HG02885 (cell line): Measurements from ENCODE around the gene GOLGA8T.
"Not testable (repeated sequence)": the region's sequence is repeated elsewhere in the genome, so short reads cannot be mapped to it uniquely, and the experiment has no call there.

Experiments
- ATAC-seq: cut with Tn5 transposase; IDR thresholded peaks from one replicate; pipeline ENCODE4 v1.9.1; 2021; ENCODE audit warnings: mild to moderate bottlenecking; ENCODE audit not compliant: unreplicated experiment, poor library complexity

Gene GOLGA8T, protein sequence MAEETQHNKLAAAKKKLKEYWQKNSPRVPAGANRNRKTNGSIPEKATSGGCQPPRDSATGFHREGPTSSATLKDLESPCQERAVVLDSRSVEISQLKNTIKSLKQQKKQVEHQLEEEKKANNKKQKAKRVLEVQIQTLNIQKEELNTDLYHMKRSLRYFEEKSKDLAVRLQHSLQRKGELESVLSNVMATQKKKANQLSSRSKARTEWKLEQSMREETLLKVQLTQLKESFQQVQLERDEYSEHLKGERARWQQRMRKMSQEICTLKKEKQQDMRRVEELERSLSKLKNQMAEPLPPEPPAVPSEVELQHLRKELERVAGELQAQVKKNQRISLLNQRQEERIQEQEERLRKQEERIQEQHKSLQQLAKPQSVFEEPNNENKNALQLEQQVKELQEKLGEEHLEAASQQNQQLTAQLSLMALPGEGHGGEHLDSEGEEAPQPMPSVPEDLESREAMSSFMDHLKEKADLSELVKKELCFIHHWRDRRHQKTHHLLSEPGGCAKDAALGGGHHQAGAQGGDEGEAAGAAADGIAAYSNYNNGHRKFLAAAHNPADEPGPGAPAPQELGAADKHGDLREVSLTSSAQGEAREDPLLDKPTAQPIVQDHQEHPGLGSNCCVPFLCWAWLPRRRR

DNA sequence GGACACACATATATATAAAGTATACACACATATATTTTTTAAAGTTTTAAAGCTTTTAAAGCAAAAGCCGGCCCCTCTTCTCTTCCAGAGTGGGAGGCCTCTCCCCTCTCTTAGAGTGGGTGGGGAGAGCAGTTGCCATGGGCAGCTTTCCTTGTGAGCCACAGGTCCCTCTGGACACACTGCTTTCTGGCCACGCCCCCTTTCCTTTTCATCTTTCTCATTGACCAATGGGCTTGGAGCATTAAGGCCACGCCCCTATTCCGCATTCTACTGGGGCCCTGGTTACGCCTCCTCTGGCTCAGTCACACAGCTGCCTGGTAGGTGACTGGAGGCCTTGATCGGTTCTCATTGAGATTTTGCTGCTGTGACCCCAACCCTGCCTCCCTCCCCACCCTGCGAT, at the start of gene GOLGA8T:
GOLGA8T (plus strand) TSS at position 301 of the 400 bp plus-strand sequence; CDS start at position 399, 98 bp downstream.
- ATAC-seq, result not testable (repeated sequence)

DNA sequence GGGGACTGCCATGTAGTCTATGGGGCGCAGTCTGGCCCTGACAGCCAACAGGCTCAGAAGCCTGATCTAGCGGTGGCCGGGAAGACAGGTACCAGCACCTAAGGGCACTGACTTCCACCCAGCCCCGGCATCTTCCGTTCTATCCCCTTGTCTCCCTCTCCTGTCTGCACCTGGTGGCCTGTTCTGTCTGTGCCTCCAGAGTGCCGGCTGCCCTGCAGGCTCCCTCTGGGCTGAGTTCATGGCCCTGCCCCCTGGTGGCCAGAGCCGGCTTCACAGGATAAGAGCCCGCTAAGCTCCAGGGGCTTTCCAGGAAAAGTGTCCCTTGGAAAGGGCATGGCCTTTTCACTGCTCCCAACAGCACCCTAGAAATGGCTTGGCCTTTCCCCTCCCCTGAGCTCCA, 37.0 kb upstream of the GOLGA8T start:
- ATAC-seq, result not testable (repeated sequence)

DNA sequence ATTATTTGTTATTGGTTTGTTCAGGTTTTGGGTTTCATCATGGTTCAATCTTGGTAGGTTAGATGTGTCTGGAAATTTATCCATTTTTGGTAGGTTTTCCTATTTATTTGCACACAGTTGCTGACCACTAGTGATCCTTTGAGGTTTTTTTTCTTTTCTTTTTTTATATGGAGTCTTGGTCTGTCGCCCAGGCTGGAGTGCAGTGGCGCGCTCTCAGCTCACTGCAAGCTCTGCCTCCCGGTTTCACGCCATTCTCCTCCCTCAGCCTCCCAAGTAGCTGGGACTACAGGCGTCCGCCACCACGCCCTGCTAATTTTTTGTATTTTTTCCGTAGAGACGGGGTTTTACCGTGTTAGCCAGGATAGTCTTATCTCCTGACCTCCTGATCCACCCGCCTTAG, 32.0 kb upstream of the GOLGA8T start:
- ATAC-seq, result not testable (repeated sequence)

DNA sequence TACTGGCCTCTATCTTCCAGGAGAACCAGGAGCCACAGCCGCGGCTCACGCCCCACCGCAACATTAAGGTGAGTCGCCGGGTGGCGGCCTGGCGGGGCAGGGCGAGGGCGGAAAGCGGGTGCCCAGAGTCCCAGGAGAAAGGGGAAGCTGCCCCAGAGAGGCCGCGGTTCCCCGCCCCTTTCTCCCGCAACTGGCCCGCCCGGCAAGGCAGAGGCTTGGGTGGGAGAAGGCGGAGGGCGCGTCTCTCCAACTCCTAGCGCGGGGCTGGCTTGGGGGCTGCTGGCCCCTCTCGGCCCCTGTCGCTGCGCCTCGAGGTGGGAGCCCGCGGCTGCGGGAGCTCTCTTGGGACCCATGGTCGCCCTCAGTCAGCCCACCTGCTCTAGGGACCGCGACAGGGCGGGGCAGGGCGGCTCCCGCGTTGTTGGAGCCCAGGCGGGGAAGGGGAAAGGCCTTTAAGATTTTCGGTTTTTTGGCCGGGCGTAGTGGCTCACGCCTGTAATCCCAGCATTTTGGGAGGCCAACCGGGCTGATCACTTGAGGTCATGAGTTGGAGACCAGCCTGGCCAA, 30.8 kb upstream of the GOLGA8T start:
- ATAC-seq, result not testable (repeated sequence)

DNA sequence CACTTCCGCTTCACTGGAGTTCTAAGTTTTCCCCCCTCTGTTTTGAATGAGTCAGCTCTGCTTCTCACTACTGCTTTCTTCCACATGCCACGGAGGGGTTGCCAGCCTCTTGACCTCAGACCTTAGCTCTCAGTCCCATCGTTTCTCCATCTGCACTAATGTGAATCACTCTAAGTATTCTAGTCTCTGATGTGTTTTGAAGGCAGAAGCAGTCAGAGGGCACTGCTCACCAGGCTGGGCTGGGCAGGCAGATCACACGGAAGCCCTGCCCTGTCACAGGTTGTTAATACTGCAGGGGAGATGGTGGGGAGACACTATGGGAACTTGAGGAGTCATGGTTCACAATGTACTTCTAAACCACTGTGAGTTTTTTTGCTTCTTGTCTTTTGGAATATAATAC, 24.3 kb upstream of the GOLGA8T start:
- ATAC-seq, result not testable (repeated sequence)

DNA sequence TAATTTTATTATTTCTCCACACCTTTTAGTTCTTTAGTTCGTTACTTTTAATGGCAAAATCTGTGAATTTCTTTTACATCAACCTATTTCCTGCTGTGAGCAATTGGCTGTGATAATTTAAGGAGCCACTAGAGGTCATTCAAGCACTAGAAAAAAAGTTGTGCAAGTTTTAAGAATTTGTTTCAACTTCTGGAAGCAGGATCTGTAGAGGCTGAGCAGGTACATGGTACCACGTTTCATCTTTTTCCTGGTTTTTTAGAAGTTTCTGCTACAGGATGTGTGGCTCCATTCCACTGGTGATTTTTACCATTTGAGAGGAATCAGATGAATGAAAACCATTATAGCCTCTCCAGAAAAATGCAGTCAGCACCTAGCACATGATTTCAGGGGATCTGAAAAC, 4.8 kb upstream of the GOLGA8T start:
- not testable (repeated sequence) for ATAC-seq

DNA sequence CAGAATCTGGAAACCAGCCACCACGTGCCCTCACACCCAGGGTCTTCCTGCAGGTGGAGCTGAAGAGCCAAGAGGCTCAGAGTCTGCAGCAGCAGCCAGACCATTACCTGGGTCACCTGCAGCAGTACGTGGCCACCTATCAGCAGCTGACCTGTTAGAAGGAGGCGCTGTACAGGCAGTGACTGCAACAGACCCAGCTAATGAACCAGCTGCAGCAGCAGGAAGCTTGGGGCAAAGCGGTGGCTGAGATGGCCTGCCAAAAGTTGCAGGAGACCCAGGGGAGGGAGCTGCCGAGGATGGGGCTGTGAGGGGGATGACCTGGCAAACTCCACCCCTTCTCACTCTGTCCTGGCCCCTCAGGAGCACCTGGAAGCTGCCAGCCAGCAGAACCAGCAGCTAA, 8.4 kb downstream of the GOLGA8T start:
- ATAC-seq, result not testable (repeated sequence)

DNA sequence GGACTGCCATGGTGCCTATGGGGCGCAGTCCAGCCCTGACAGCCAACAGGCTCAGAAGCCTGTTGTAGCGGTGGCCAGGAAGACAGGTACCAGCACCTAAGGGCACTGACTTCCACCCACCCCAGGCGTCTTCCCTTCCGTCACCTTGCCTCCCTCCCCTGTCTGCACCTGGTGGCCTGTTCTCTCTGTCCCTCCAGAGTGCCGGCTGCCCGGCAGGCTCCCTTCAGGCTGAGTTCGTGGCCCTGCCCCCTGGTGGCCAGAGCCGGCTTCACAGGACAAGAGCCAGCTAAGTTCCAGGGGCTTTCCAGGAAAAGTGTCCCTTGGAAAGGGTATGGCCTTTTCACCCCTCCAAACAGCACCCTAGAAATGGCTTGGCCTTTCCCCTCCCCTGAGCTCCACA, 15.0 kb downstream of the GOLGA8T start:
- ATAC-seq, result not testable (repeated sequence)

DNA sequence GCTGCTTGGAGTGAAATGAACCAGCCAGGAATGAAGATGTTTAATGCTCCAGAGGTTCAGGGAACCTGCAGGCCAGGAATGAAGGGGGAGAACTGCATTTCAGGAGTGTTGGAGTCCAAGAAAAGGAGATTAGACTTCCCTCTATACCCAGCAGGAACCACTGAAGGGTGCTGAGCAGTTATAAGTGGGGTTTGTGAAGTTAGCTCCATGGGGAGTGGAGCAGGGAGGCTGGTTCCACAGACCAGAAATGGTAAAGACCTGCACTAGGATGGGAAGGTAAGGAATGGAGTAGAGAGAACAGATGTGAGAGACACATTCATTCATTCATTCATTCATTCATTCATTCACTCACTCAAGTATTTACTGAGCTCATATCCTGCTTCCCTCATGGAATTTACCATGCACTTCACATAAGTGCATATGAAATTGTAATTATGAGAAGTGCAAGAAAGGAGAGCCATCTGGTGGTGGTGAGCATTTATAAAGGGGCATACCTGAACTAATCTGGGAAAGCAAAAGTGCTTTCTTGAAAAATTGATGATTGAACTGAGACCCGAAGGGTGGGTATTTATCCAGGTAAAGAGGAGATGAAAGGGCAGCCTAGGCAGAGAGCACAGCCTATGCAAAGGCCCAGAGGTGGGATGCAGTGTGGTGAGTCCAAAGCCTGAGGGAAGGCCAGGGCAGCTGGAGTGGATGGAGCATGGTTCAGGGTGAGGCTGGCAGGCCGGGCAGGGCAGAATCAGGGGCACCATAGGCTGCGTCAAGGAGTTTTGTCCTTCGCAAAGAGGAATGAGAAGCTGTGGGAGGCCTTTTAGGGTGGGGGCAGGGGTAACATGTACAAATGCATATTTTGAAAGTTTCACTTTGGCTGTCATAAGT, 27.9 kb downstream of the GOLGA8T start:
- ATAC-seq, result not testable (repeated sequence)

DNA sequence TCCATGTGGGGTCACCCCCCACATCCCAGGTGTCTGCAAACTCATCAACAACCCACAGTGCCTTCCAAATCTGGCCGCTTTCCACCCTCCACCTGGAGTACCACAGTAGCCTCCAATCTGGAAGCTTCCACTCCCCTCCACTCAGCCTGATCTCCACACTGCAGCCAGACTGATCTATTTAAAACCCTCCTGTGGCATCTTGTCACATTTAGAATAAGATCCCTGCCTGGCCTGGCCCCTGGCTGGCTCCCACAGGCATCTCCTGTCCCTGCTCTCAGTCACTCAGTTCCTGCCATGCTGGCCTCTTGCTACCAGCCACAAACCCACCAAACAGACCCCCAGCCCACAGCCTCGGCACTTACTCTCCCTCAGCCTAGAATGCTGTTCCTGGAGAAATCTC, 28.9 kb downstream of the GOLGA8T start:
- not testable (repeated sequence) for ATAC-seq

DNA sequence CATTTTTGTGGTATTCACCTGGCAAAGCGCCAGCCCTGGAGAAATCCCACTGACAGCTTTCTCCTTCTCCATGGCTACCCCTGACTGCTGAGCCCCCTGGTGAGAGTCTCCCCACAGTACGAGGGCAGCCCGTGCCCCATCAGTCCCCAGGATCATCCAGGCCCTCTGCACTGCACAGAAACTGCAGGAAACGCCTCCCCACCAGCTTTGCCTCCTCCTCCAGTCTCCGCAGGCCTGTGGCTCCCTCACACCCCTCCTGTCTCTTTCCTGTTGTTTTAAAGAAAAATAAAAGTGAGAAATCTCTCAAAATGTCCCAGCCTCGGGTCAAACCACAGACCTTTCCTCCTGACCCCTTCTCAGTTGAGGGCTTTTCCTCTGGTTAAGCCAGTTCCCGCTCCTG, 29.4 kb downstream of the GOLGA8T start:
- ATAC-seq, result not testable (repeated sequence)

DNA sequence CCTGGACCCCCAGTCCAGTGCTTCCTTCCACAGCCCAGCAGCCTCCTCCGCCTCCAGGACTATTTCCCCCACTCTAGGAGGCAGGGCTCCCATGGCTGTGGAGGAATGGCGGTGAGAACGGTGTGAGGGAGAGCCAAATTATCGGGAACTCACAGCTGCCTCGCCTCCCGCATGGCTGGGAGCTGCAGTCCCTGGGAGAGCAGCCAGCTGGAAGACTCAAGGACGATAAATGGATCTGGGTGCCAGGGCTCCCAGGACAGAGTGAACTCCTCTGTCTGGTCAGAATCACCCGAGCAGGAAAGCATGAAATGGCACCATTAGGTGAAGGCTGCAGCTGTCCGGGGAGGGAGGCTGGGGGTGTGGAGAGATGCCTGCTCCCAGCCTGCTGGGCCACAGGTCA, 32.6 kb downstream of the GOLGA8T start:
- ATAC-seq, result not testable (repeated sequence)

DNA sequence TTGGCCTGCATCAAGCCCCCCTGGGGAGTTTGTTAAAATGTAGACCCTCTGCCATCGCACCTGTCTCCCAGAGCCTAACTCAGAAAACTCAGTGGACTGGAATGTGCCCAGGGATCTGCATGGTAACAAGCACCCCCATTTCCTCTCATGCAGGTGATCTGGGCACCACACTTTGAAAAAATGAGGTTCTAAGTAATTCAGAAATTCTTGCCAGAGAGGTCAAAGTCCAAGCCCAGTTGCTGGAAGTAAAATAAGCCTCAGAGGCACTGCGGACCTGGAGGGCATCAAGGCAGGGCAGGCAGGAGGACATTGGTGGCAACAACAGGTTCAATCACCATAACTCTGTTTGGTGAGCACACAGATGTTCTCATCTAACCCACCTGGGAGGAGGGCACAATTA, 33.0 kb downstream of the GOLGA8T start:
- ATAC-seq, result not testable (repeated sequence)

DNA sequence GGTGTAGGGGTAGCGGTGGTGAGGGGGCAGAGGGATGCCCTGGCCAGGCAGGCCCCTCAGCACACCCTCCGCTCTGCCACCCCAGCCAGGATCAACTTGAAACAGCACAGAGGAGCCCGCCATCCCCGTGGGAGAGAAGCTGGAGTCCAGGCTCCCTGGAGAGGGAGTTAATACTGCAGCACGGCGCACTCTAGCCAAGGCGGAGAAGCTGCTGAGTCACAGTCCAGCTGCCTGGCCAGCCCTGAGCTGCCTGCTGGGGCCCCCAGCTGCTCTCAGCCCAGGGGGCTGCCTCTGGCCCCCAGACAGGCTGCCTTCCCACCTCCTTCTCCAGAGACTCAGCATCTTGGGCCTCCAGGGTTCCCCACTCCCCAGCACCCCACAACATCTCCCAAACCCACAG, 36.6 kb downstream of the GOLGA8T start:
- ATAC-seq, result not testable (repeated sequence)

DNA sequence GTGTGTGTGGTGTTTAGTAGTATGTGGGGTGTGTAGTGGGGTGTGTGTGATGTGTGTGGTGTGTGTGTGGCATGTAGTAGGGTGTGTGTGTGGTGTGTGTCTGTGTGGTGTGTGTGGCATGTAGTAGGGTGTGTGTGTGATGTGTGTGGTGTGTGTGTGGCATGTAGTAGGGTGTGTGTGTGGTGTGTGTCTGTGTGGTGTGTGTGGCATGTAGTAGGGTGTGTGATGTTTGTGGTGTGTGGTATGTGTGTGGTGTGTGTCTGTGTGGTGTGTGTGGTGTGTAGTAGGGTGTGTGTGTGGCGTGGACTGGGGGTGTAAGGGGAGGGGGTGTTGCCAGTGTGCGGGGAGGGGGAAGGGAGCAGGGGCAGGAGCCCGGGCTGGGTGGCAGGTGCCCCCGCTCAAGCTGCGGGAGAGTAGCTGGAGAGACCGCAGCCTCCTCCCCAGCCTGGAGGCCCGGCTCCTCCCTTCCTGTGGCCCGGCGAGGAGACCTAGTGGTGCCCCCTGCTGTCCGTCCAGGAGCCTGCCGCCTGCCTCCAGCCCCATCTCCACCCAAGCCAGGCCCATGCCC, 38.3 kb downstream of the GOLGA8T start:
- ATAC-seq, result peak; percentile 67

DNA sequence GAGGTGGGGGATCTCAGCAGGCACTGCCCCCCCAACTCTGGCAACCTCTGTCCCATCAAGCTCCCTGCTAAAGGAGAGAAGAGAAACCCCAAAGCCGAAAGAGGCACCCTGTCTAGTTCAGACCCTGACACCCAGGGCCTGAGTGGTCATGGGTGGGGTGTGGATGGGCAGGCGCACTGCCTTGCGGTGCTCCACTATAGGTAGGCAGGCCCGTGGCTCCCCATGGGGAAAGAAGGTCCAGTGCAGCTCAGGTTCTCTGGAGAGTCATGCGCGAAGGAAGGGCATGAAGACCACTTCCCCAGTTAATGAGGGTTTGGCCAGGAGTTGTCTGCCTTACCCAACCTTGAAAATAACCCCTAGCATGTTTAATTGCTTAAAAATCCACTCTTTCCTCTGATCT, 40.4 kb downstream of the GOLGA8T start:
- ATAC-seq, result not testable (repeated sequence)

DNA sequence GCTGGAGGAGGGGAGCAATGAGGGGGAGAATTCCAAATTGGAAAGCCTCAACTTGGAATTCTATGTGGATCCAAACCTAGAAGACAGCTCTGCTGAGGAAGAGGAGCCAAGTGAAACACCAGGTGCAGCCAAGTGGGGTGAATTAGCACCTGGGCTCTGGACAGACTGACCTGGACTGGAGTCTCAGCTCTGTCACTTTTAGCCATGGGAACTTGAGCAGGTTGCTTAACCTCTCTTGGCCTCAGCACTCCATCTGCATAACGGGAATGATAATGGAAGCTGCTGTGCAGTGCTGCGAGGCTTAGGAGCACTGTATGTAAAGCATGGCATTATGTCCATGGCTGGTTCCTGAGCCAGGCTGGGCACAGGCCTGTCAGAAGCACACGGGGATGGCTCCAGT, 41.8 kb downstream of the GOLGA8T start:
- not testable (repeated sequence) for ATAC-seq

DNA sequence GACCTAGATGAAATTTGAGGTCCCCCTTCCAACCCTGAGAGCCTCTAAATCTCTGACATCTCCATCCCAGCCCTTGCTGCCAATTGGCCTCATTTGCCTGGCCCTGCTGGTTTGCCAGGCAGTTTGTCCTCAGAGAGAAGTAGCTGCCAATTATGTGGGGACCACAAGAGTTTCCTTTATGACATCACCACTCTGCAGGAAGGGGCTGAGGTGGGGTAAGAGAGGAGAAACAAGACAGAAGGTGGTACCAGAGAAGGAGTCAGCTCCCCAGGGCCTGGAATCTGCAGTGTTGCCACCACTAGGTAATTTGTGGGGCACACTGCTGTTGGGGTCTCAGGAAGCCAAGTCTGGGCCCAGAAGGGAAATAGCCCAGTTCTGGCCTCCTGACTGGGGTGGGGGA, 45.0 kb downstream of the GOLGA8T start:
- not testable (repeated sequence) for ATAC-seq

DNA sequence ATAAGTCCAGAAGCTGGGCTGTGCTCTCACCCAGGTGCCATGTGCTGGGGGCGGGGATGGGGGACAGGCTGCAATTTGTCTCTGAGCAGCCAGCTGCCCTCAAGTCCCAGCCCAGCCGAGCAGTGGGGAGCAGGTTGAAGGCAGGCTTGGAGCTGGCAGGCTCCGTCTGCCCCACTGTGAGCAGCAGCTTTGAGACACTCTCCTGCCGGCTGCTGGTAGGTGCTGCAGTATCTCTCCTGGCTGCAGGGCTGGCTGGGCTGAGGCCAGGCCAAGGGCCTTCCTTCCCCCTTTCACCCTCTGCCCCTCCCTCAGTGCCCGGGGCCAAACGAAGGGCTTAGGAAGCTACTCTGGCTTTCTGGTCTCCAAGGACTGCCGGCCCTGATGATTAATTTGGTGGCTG, 50.6 kb downstream of the GOLGA8T start:
- not testable (repeated sequence) for ATAC-seq

DNA sequence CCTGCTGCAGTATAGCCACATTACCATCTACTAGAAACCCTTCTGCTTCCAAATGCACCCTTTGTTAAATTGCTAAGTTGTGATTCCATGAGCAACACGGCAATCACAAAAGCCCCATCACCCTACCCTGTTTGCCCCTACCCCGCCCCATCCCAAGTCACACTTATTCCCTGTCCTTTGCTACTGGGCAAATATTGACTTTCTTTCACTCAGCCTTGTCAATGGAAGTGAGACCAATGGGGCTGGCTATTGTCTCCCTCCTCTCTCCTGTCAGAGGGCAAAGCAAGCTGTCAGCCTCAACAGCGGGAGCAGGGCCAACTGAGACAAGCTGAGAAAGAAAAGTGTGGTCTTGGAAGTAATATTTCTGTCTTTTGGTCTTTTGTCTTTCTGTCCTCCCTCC, 52.6 kb downstream of the GOLGA8T start:
- ATAC-seq, result not testable (repeated sequence)
